Adrenal gland (tissue), 5 donors: ENCODE results near the gene VDAC1.

ENCODE experiments used
- POLR2A ChIP-seq, 2 donors: fragments of 450-650 bp; IDR thresholded peaks; one replicate each; pipeline ENCODE4 v1.6.1; 2017; ENCODE audit warnings: antibody characterized with exemption in 2 of 2, mild to moderate bottlenecking in 2 of 2, moderate library complexity in 1 of 2
- TF ChIP-seq, protein P1 (sequence below), 6 experiments: fragments of 450-650 bp in 4 of 6; fragments of 200-600 bp in 2 of 6; sonication (generic) in 1 of 6; IDR thresholded peaks; 1 replicate in 5 of 6; 2 replicates in 1 of 6; pipeline versions ENCODE4 v1.5.1 to v1.8.0; 2016 to 2021; ENCODE audit warnings: antibody characterized with exemption in 6 of 6, mild to moderate bottlenecking in 2 of 6, moderate library complexity in 1 of 6
- donor health status: DM: no; HTN: no; CAD: no.

DNA sequence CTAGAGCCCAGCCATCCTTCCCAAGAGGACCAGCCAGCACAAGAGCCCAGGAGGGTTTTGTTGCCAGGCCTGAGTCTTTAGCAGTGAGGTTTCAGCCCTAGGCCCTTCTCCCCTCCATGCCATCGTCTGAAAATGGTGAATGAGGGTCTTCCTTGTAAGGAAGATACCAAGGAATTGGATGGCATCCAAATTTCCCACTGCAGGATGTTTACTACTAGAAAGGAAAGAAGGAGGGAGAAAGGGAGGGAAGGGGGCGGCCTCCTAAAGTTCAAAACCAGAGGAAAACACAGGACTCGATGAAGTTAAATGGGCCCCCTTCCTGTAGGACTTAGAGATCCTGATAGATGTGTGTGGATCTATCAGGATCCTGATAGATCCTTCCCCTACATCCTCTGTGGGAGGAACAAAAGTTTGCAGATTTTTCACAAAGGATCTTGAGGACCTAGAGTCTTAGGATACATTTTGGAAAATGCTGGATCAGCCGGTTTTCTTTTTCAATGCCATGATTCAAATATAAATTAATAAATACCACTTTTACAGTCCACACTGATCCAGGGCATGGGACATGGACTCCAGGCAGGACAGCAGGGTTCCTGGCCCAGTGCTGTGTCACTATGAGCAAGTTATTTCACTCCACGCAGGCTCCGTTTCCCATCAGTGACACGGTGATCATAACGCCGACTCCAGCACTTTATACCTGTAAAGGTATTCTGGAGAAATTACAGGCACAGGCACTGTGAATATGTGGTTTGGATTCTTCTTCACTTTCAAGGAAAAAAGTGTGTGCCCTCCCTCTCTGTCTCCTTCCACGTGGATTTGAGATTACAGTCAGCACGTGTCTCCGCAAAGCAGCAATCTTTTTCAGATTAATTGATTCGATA is 77.2 kb downstream of the VDAC1 start:
- no peak for TF ChIP-seq POLR2A (IDR thresholded peaks at IDR 0.05)
- TF ChIP-seq, protein P1, sequence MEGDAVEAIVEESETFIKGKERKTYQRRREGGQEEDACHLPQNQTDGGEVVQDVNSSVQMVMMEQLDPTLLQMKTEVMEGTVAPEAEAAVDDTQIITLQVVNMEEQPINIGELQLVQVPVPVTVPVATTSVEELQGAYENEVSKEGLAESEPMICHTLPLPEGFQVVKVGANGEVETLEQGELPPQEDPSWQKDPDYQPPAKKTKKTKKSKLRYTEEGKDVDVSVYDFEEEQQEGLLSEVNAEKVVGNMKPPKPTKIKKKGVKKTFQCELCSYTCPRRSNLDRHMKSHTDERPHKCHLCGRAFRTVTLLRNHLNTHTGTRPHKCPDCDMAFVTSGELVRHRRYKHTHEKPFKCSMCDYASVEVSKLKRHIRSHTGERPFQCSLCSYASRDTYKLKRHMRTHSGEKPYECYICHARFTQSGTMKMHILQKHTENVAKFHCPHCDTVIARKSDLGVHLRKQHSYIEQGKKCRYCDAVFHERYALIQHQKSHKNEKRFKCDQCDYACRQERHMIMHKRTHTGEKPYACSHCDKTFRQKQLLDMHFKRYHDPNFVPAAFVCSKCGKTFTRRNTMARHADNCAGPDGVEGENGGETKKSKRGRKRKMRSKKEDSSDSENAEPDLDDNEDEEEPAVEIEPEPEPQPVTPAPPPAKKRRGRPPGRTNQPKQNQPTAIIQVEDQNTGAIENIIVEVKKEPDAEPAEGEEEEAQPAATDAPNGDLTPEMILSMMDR (IDR thresholded peaks at IDR 0.05), result no peak
